Thoracic aorta (tissue), 2 donors: Measurements from ENCODE around the gene DUOX1. TPM values are rescaled to one million over a fixed set of nuclear protein-coding genes. Genes with fewer than 3 reads are reported as not detected.

ENCODE experiments used
- ATAC-seq: fragments of 150-250 bp; one replicate; pipeline ENCODE4 v1.8.0; 2017; ENCODE audit warnings: low read depth; ENCODE audit not compliant: insufficient number of reproducible peaks, low FRiP score
- DNase-seq: peaks from one replicate; pipeline ENCODE4 v3.0.0-alpha.2; 2020; ENCODE audit warnings: low spot score
- H3K27ac ChIP-seq, 2 donors: fragments of 200-600 bp; sonication (generic); 1 replicate in 1 of 2; 2 replicates in 1 of 2; pipeline ENCODE4 v1.5.1; 2016; ENCODE audit warnings: mild to moderate bottlenecking in 2 of 2, moderate library complexity in 2 of 2
- H3K27me3 ChIP-seq: fragments of 200-600 bp; sonication (generic); replicated peaks from 2 replicates; pipeline ENCODE4 v1.6.0; 2016; ENCODE audit warnings: mild to moderate bottlenecking; ENCODE audit not compliant: insufficient read depth
- H3K36me3 ChIP-seq: fragments of 200-600 bp; sonication (generic); one replicate; pipeline ENCODE4 v1.5.1; 2016
- H3K4me1 ChIP-seq, 2 donors: fragments of 200-600 bp; sonication (generic); 1 replicate in 1 of 2; 2 replicates in 1 of 2; pipeline versions ENCODE4 v1.5.1 to v1.6.0; 2016; ENCODE audit warnings: low read depth in 2 of 2, mild to moderate bottlenecking in 1 of 2; ENCODE audit not compliant: control insufficient read depth in 1 of 2
- H3K4me3 ChIP-seq: fragments of 200-600 bp; sonication (generic); 2 replicates; pipeline ENCODE4 v1.5.1; 2016; ENCODE audit warnings: mild to moderate bottlenecking
- H3K9me3 ChIP-seq: fragments of 200-600 bp; sonication (generic); 2 replicates; pipeline ENCODE4 v1.5.1; 2016
- total RNA-seq, 2 donors: library from RNA; depleted of rRNA; stranded (reverse); fragments of >200 nt; gene quantifications; one replicate each; pipeline versions ENCODE4 v1.1.0 to v1.2.3, GENCODE V29; 2016
- TF ChIP-seq, protein P1 (sequence below): fragments of 200-600 bp; sonication (generic); IDR thresholded peaks from one replicate; pipeline ENCODE4 v1.5.1; 2019; ENCODE audit warnings: antibody characterized with exemption

Gene DUOX1
- total RNA-seq, 2 donors from 2014 or later = 0.56 to 0.68 TPM

DNA sequence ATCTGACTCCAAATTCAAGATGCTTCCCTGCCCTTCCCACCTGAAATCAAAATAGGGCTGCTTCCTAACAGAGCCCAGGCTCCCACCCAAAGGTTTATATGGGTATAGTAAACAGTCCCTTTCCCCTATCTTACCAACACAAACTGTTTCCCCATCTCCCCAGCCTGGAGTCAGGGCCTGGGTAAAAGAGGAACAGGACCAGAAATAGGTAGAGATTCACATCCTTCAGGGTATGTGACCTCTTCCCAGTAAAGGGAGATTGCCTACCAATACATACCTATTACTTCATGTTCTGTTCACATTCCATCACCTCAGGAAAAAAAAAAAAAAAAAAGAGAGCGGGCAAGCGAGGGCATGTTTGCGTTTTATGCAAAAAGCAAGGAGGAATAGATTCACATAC lies 67.7 kb downstream of the DUOX1 start:
- TF ChIP-seq, protein P1, sequence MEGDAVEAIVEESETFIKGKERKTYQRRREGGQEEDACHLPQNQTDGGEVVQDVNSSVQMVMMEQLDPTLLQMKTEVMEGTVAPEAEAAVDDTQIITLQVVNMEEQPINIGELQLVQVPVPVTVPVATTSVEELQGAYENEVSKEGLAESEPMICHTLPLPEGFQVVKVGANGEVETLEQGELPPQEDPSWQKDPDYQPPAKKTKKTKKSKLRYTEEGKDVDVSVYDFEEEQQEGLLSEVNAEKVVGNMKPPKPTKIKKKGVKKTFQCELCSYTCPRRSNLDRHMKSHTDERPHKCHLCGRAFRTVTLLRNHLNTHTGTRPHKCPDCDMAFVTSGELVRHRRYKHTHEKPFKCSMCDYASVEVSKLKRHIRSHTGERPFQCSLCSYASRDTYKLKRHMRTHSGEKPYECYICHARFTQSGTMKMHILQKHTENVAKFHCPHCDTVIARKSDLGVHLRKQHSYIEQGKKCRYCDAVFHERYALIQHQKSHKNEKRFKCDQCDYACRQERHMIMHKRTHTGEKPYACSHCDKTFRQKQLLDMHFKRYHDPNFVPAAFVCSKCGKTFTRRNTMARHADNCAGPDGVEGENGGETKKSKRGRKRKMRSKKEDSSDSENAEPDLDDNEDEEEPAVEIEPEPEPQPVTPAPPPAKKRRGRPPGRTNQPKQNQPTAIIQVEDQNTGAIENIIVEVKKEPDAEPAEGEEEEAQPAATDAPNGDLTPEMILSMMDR = no peak
- ATAC-seq (no peak), DNase-seq (no peak)
- Histone ChIP-seq H3K4me3 (peak overlapping the region; percentile 75), H3K9me3 (no peaks in the 10 kb centered on the region), H3K27me3 (no peaks in the 10 kb centered on the region), H3K27ac (peak overlapping the region in 1 of 2 donors; percentile 99), H3K4me1 (peaks cover 0 to 13% of the 10 kb centered on the region in 2 donors), H3K36me3 (no peaks in the 10 kb centered on the region)

DNA sequence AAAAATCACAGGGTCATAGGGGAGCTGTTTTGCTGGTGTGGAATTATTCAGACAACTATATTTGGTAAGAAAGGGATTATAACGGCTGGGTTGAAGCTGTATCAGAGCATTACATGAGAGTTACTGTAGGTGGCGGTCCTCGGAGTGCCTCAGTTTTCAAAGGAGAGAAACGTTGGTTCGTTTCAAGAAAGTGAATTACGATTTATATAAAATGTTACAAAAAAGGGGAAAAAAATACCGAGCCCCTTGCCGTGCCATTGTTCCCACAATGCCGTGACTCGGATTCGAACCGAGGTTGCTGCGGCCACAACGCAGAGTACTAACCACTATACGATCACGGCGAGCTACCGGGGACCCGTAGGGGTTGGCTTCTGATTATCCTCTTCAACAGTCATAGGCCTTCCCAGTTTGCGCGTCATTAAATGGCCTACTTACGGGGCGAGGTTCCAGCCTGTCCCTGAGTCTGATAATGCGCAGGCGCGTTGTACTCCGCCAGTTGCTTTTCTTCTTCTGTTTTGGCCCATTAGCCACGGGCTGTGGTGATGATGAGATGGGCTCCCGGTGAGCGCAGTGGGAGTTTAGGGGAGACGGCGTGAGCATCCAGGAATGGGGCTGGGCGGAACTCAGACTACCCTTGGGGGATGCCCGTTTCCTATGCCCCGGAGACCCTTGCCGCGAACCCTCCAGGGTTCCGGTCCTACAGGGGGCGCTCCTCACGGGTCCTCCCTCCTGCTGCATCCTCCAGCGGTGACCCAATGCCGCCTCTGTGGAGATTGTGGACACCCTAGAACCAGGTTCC lies 68.7 kb downstream of the DUOX1 start:
- Histone ChIP-seq H3K27ac (peak overlapping the region; percentile 97 to 99), H3K4me1 (peaks cover 0 to 23% of the 10 kb centered on the region in 2 donors), H3K36me3 (no peaks in the 10 kb centered on the region), H3K9me3 (no peaks in the 10 kb centered on the region), H3K4me3 (peak overlapping the region; percentile 75), H3K27me3 (no peaks in the 10 kb centered on the region)
- TF ChIP-seq, protein P1 = peak; percentile 50
- ATAC-seq (peak; percentile 83), DNase-seq (peak; percentile 80)

DNA sequence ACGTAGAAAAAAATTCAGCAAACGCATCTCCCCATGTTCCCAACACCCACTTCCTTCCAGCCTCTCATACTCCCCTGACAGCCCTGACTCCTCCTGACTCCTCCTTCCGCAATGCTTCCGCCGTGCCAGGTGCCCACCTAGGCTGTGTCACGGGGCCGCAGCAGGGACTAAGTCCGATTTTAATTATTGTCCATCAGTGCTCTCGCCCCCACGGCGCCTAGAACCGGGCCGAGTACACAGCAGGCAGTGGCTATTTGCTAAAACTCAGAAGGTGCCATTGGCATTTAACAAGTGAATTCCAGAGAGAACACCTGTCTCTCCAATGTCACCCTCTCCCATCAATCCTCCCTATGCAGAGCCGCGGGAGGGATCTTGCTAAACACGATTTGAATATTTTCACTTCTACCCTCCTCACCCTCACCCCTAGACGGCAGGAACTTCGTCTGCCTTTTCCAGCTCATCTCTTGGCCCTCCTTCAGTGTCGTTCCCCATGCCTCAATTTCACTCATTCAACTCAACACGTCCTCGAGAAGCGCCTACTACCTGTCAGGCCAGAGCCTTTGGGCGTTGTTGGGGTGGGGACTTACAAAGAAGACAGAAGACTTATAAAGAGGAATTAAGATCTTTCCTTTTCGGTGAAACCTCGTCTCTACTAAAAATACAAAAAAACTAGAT lies 69.5 kb downstream of the DUOX1 start:
- ATAC-seq = no peak

DNA sequence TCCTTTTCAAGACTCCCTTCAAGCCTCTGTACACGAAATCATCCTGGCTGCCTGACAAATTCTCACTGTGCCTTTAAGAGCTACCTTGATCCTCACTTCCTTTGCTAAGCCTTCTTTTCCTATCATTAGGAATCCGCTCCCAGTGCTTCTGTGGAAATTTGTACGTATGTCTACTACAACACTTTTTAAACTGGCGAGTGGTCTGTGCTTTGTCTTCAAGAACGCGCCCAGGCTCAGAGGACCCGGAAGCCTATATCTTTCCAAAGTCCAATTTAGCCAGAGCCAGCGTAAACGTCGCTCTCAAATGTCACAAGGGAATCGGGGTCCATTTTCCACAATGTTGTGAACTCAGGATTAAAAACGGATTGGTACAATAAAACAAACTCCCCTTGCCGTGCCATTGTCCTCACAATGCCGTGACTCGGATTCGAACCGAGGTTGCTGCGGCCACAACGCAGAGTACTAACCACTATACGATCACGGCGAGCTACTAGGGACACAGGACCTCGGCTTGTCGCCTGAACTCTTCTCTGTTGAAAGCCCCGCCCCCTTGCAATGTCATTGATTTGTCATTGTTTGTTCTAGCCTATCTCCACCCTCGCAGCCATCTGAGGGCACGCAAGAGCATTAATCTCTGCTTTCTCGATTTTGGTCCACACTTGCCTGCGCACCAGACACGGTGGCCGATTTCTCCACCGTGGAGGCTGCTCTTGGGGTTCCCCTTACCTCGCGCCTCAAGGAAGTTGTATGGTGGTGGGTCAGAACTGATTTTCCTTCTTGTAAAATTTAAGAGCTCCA lies 70.4 kb downstream of the DUOX1 start:
- DNase-seq = peak; percentile 92
- H3K36me3 ChIP-seq = no peaks in the 10 kb centered on the region
- peaks cover 0 to 25% of the 10 kb centered on the region in 2 donors for H3K4me1 ChIP-seq
- H3K4me3 ChIP-seq = peak overlapping the region; percentile 75
- peak; percentile 84 for ATAC-seq
- no peaks in the 10 kb centered on the region for H3K27me3 ChIP-seq
- peak overlapping the region; percentile 97 to 99 for H3K27ac ChIP-seq
- no peaks in the 10 kb centered on the region for H3K9me3 ChIP-seq
- TF ChIP-seq, protein P1 = no peak

More for the DNA sequence above, 69.5 kb downstream of the DUOX1 start:
- Histone ChIP-seq H3K9me3 (no peaks in the 10 kb centered on the region), H3K27me3 (no peaks in the 10 kb centered on the region), H3K4me1 (peaks cover 0 to 25% of the 10 kb centered on the region in 2 donors), H3K36me3 (no peaks in the 10 kb centered on the region), H3K4me3 (peak overlapping the region; percentile 75), H3K27ac (peak overlapping the region; percentile 97 to 99)
- DNase-seq = no peak
- TF ChIP-seq, protein P1 = no peak
